HepG2 (cell line): Measurements from ENCODE around the gene MSI2. TPM values are rescaled to one million over a fixed set of nuclear protein-coding genes. Genes with fewer than 3 reads are reported as not detected.

Experiments used
- BRD4 ChIP-seq: sonication (generic); formaldehyde crosslinking; IDR thresholded peaks from 2 replicates; pipeline ENCODE4 v1.4.0; 2020; ENCODE audit warnings: missing genetic modification reagents
- CENPX ChIP-seq: sonication (generic); formaldehyde crosslinking; IDR thresholded peaks from 2 replicates; pipeline ENCODE4 v1.9.0; 2021; ENCODE audit warnings: mild to moderate bottlenecking, missing genetic modification reagents, moderate library complexity
- ELF1 ChIP-seq: sonication (generic); formaldehyde crosslinking; IDR thresholded peaks from 2 replicates; pipeline ENCODE4 v1.4.0; 2020; ENCODE audit warnings: missing genetic modification reagents
- PHF5A ChIP-seq: IDR thresholded peaks from one replicate; pipeline ENCODE4 v1.6.1; 2018; ENCODE audit warnings: low read depth, missing genetic modification reagents; ENCODE audit not compliant: unreplicated experiment
- TCF12 ChIP-seq, 2 experiments: fragments of 450-650 bp in 1 of 2; sonication (generic) in 1 of 2; formaldehyde crosslinking in 1 of 2; IDR thresholded peaks; 2 replicates each; pipeline versions ENCODE4 v1.6.1 to v1.8.0; 2017 to 2022; ENCODE audit warnings: antibody characterized with exemption in 1 of 2, mild to moderate bottlenecking in 1 of 2, missing genetic modification reagents in 1 of 2, moderate library complexity in 1 of 2
- ZMYM3 ChIP-seq: sonication (generic); formaldehyde crosslinking; IDR thresholded peaks from 2 replicates; pipeline ENCODE4 v1.5.1; 2020; ENCODE audit warnings: mild to moderate bottlenecking, missing genetic modification reagents
- ZNF143 ChIP-seq: sonication (generic); formaldehyde crosslinking; IDR thresholded peaks from 2 replicates; pipeline ENCODE4 v1.4.0; 2020; ENCODE audit warnings: missing genetic modification reagents
- polyA plus RNA-seq, 8 experiments: library from polyadenylated mRNA; depleted of rRNA in 3 of 8; stranded (reverse) in 7 of 8; unstranded in 1 of 8; fragments of >200 nt; fragmentation: Illumina TruSeq in 4 of 8; extraction: Trizol in 4 of 8; gene quantifications; 2 replicates each; pipeline versions ENCODE4 v1.2.1 to v1.2.3, GENCODE V29; 2011 to 2016; ENCODE audit warnings: low read depth in 4 of 8, missing spikeins in 1 of 8, mixed read lengths in 1 of 8; ENCODE audit not compliant: insufficient read depth in 1 of 8
- total RNA-seq, 5 experiments: library from RNA; depleted of rRNA; stranded (reverse); fragments of >200 nt; fragmentation: Illumina TruSeq; extraction: Trizol; gene quantifications; 2 replicates each; pipeline ENCODE4 v1.2.3, GENCODE V29; 2016; ENCODE audit warnings: low read depth in 1 of 5
- TF ChIP-seq, protein P1 (sequence below): sonication (generic); formaldehyde crosslinking; IDR thresholded peaks from 2 replicates; pipeline ENCODE4 v1.4.0; 2020; ENCODE audit warnings: mild to moderate bottlenecking, missing genetic modification reagents
- TF ChIP-seq, protein P2 (sequence below): sonication (generic); formaldehyde crosslinking; IDR thresholded peaks from 2 replicates; pipeline ENCODE4 v1.9.0; 2021; ENCODE audit warnings: missing genetic modification reagents, mild to moderate bottlenecking, borderline replicate concordance
- TF ChIP-seq, protein P3 (sequence below), 2 experiments: sonication (generic) in 1 of 2; formaldehyde crosslinking in 1 of 2; IDR thresholded peaks; 2 replicates each; pipeline versions ENCODE4 v1.6.1 to v1.9.0; 2014 to 2022; ENCODE audit warnings: antibody characterized with exemption in 1 of 2, borderline replicate concordance in 1 of 2, inconsistent platforms in 1 of 2, low read depth in 1 of 2, missing genetic modification reagents in 1 of 2
- TF ChIP-seq, protein P4 (sequence below): IDR thresholded peaks from 2 replicates; pipeline ENCODE4 v1.6.1; 2016; ENCODE audit warnings: low read depth, control low read depth
- TF ChIP-seq, protein P5 (sequence below): IDR thresholded peaks from 2 replicates; pipeline ENCODE4 v1.4.0; 2020; ENCODE audit warnings: mild to moderate bottlenecking, missing genetic modification reagents

Gene MSI2
- total and polyA plus RNA-seq, 2 of the 13 experiments (the other 11 are each of a cell fraction or from before 2014, with no cell fraction given), result 77.5 to 78.4 TPM

DNA sequence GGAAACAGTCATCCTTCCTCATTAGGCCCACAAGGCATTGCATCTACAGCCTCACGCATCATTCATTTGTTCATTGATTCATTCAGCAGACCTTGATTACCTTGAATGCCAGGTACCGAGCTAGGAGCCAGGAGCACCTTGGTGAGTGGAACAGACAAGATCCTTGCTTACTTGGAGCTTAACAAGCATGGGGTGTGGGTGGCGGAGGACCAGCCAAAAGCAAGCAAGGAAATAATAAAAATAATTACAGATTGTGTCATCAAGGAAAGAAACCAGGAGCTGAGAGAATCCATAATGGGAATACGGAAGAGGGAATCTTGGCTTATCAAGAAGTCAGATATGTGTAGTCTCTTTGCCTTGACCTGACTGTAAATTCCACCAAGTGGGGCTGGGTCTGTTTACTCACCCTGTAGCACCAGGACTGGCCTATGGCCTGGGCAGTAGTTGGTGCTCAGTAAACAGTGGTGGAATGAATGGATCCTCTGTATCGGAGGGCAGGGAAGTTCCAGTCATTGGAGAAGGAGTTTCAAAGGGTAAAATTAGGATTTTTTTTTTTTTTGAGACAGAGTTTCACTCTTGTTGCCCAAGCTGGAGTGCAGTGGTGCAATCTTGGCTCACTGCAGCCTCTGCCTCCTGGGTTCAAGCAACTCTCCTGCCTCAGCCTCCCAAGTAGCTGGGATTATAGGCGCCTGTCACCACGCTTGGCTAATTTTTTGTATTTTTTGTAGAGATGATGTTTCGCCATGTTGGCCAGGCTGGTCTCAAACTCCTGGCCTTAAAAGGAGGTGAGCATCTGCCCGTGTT is 157.7 kb downstream of the MSI2 start (continued):
- TF ChIP-seq, protein P1, sequence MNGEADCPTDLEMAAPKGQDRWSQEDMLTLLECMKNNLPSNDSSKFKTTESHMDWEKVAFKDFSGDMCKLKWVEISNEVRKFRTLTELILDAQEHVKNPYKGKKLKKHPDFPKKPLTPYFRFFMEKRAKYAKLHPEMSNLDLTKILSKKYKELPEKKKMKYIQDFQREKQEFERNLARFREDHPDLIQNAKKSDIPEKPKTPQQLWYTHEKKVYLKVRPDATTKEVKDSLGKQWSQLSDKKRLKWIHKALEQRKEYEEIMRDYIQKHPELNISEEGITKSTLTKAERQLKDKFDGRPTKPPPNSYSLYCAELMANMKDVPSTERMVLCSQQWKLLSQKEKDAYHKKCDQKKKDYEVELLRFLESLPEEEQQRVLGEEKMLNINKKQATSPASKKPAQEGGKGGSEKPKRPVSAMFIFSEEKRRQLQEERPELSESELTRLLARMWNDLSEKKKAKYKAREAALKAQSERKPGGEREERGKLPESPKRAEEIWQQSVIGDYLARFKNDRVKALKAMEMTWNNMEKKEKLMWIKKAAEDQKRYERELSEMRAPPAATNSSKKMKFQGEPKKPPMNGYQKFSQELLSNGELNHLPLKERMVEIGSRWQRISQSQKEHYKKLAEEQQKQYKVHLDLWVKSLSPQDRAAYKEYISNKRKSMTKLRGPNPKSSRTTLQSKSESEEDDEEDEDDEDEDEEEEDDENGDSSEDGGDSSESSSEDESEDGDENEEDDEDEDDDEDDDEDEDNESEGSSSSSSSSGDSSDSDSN (CRISPR knock-in tag), result no peak
- TF ChIP-seq PHF5A (CRISPR knock-in tag) (peak; percentile 45), ELF1 (peak; percentile 75), TCF12 (IDR thresholded peaks at IDR 0.05) (no peak), TCF12 (CRISPR knock-in tag; IDR thresholded peaks at IDR 0.05) (peak; percentile 84), BRD4 (CRISPR knock-in tag) (no peak), ZMYM3 (peak; percentile 97), ZNF143 (CRISPR knock-in tag) (peak; percentile 55; the same call in 1 of the 2 replicates), CENPX (no peak)
- TF ChIP-seq, protein P2, sequence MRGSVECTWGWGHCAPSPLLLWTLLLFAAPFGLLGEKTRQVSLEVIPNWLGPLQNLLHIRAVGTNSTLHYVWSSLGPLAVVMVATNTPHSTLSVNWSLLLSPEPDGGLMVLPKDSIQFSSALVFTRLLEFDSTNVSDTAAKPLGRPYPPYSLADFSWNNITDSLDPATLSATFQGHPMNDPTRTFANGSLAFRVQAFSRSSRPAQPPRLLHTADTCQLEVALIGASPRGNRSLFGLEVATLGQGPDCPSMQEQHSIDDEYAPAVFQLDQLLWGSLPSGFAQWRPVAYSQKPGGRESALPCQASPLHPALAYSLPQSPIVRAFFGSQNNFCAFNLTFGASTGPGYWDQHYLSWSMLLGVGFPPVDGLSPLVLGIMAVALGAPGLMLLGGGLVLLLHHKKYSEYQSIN (CRISPR knock-in tag), result no peak
- TF ChIP-seq, protein P3, sequence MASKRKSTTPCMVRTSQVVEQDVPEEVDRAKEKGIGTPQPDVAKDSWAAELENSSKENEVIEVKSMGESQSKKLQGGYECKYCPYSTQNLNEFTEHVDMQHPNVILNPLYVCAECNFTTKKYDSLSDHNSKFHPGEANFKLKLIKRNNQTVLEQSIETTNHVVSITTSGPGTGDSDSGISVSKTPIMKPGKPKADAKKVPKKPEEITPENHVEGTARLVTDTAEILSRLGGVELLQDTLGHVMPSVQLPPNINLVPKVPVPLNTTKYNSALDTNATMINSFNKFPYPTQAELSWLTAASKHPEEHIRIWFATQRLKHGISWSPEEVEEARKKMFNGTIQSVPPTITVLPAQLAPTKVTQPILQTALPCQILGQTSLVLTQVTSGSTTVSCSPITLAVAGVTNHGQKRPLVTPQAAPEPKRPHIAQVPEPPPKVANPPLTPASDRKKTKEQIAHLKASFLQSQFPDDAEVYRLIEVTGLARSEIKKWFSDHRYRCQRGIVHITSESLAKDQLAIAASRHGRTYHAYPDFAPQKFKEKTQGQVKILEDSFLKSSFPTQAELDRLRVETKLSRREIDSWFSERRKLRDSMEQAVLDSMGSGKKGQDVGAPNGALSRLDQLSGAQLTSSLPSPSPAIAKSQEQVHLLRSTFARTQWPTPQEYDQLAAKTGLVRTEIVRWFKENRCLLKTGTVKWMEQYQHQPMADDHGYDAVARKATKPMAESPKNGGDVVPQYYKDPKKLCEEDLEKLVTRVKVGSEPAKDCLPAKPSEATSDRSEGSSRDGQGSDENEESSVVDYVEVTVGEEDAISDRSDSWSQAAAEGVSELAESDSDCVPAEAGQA (IDR thresholded peaks at IDR 0.05; ENCODE audit: low read depth), result no peak
- TF ChIP-seq, protein P3 (CRISPR knock-in tag; IDR thresholded peaks at IDR 0.05; ENCODE audit: borderline replicate concordance), result no peak
- TF ChIP-seq, protein P4, sequence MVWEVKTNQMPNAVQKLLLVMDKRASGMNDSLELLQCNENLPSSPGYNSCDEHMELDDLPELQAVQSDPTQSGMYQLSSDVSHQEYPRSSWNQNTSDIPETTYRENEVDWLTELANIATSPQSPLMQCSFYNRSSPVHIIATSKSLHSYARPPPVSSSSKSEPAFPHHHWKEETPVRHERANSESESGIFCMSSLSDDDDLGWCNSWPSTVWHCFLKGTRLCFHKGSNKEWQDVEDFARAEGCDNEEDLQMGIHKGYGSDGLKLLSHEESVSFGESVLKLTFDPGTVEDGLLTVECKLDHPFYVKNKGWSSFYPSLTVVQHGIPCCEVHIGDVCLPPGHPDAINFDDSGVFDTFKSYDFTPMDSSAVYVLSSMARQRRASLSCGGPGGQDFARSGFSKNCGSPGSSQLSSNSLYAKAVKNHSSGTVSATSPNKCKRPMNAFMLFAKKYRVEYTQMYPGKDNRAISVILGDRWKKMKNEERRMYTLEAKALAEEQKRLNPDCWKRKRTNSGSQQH (CRISPR knock-in tag), result peak; percentile 94
- TF ChIP-seq, protein P5, sequence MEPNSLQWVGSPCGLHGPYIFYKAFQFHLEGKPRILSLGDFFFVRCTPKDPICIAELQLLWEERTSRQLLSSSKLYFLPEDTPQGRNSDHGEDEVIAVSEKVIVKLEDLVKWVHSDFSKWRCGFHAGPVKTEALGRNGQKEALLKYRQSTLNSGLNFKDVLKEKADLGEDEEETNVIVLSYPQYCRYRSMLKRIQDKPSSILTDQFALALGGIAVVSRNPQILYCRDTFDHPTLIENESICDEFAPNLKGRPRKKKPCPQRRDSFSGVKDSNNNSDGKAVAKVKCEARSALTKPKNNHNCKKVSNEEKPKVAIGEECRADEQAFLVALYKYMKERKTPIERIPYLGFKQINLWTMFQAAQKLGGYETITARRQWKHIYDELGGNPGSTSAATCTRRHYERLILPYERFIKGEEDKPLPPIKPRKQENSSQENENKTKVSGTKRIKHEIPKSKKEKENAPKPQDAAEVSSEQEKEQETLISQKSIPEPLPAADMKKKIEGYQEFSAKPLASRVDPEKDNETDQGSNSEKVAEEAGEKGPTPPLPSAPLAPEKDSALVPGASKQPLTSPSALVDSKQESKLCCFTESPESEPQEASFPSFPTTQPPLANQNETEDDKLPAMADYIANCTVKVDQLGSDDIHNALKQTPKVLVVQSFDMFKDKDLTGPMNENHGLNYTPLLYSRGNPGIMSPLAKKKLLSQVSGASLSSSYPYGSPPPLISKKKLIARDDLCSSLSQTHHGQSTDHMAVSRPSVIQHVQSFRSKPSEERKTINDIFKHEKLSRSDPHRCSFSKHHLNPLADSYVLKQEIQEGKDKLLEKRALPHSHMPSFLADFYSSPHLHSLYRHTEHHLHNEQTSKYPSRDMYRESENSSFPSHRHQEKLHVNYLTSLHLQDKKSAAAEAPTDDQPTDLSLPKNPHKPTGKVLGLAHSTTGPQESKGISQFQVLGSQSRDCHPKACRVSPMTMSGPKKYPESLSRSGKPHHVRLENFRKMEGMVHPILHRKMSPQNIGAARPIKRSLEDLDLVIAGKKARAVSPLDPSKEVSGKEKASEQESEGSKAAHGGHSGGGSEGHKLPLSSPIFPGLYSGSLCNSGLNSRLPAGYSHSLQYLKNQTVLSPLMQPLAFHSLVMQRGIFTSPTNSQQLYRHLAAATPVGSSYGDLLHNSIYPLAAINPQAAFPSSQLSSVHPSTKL, result peak; percentile 99
